IPS-NIHi7 (cell line): ENCODE data around the gene RYR3.

ENCODE experiments used
- DNase-seq: peaks from one replicate; pipeline ENCODE4 v3.0.0; 2012; ENCODE audit warnings: mixed read lengths; ENCODE audit errors: extremely low spot score

Gene RYR3

DNA sequence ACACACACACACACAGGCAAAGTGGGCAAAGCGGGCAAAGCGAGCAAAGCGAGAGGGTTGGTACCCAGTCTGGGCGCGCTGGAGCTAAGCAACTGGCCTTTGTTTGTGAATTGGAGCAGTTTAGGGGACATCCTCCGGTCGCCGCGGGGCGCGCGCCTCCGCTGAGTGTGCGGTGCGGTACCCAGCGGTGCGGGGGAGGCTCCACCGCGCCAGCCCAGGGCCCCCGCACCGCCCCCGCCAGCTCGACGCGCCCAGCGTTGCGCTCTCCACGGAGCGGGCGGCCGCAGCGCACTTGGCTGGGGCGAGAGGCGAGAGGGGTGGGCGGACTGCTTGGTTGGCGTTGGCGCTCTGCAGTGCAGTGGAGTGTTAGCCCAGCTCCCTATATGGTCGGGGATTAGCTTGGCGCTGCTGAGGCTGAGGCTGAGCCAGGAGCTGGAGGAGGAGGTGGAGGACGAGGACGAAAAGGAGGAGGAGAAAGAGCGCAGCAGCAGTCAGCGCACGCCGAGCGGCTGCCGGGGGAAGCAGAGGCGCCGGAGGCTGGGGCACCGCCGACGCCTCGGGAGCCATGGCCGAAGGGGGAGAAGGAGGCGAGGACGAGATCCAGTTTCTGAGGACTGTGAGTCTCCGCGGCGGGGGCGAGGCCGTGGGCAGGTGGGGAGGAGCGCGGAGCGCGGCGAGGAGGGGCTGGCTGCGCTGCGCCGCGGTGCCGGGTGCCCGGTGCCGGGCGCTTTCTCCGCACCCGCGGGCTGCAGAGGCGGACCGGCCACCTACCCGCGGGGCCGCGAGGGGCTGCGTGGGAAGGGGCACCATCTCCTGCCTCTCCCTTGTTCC, at the start of gene RYR3:
Gene RYR3, plus strand, starts transcription at position 487 of the 831 bp plus-strand sequence. Its CDS starts 79 bp downstream, at position 566.
- DNase-seq = peak; percentile 68

DNA sequence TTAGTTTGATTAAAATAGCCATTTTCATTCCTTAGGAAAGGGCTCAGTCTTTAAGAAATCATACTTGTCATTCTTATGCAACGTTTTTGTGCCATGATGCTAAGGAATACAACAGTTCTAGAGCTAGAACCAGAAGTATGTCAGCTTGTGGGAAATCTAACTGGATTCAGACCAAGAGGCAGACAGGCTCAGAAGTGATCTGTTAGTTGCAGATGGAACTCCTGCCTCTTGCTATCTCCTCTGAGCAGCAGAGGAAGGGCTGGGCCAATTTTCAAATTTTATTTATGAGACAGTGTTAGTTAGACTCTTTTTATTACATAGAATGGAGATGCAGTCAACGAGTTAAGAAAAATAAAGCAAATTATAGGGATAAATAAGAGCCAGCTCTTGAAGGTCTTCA, 48.5 kb upstream of the RYR3 start:
- DNase-seq = no peak

DNA sequence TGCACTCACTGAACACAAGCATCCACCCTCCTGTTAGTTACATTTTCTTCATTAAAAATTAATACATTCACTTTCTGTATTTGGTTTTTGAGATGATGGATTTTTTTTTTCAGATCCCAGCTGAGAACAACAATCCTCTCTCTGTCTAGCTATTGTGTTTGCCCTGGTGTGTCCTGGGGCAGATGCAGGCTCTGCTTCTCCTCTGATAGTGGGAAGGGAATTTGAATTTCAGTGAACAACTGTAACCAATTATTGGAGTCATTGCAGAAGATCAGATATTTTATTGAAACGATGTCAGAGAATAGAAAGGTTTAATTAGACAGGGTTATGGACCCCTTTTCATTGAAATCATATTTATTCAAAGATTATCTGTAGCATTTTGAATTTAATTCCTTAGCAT, 33.1 kb upstream of the RYR3 start:
- DNase-seq = no peak

DNA sequence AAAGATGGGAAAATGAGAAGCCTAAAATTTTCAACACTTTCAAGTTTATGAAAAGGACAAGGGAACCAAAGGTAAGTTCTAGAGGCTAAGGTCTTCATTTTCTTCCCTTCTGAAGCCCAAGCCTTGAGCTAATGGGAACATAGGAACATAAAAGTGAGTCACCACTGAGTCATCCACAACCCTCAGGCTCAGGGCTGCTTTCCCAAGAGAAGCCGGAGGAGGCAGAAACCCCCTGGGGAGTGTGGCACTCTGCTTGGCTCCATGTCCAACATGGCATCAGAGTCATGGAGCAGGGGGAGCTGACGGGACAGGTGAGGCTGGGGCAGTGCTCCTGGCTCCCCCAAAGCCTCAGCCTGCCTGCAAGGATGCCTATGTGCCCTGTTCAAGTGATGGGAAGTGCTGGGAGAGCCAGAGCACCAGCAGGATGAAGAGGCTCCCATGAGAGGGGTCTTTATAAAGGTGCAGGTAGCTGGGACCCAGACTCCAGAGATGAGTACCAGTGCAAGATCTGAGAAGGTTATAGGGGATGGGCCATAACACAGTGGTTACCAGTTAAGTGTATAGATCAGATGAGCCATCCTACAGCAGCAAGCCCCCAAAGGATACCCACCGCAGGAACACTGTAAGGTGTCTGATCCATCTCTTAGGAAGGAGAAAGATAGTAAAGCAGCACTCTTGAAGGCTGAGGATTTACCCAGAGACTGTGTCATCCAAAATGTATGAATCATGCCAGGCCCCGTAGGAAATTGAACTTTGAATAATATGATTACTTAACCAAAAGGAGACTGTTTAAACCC, 31.8 kb upstream of the RYR3 start:
- DNase-seq = peak; percentile 71

DNA sequence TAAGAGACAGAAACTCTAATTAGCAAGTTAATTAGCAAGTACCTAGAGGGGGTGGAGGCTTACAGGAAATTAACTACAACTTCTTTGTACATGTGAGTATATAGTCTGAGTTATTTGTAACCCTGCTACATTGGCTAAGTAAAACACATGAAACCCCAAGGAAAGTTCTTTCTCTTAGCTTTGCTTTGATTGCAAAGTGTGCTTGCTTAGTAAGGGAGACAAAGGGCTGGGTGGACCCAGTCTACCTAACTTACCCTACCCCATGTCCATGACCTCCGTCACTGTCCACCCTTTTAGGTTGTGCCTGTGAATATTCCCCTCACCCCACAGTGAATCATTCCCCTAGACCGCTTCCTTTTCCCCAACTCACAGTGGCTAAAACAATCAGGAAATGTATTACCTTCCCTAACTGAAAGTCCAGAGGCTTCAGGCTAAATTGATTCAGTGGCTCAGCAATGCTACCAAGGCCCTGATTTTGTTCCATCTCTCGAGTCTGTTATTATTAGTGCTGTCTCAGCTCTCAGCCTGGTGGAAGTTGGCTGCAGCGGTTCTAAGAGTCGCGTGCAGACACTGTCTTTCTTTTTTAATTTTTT, 31.1 kb upstream of the RYR3 start:
- no peak for DNase-seq

DNA sequence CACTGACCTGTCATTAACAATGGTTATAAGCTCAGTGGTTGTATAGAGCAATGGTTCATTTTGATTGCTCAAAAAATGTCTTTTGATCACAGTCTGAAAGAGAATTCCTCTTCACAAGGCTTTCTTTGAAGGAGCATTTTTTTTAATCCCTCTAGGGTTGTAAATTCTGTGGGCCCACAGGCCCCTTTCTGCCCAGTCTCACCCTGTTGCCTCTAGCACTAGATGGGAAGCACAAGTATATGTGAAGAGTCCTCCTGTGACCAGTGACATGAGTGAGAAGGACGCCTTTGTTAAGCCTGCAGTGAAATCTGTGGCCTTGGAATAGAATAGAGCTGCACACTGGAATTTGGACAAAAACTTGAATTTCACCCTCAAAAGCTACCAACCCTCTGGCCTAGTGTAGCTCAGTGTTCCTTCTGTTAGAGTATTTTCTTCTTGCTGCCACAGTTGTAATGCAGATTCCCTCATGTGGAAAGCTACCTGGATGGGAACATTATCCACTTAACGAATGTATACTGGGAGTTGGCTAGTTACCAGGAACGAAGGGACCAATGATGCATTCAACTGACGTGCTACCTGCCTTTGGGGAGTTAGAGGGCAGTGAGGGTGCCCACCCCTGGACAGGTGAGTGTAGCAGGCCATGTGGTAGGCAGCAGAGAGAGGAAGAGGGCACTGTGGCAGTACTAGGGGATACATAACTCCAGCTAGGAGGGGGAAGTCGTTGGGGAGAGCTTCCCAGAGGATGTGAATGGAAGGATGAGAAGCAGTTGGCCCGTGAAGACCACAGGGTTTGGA, 28.3 kb upstream of the RYR3 start:
- DNase-seq = no peak

DNA sequence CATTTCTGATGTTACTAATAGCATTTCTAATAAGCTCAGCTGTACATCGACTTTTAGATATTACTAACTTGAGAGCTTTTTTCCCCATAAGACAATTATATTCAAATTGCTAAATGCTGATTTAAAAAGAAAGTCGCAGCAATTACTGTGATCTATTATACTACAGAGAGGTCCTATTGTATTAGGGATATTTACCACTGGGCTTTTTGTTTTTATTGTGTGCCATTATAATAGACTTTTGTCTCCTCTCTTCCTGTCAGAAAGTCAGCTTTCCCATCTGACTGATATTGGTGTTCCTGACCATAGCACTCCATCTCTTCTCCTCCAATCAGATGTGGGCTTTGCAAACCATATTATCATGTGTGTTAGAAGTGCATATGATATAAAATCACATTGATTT, 27.2 kb upstream of the RYR3 start:
- DNase-seq = no peak

DNA sequence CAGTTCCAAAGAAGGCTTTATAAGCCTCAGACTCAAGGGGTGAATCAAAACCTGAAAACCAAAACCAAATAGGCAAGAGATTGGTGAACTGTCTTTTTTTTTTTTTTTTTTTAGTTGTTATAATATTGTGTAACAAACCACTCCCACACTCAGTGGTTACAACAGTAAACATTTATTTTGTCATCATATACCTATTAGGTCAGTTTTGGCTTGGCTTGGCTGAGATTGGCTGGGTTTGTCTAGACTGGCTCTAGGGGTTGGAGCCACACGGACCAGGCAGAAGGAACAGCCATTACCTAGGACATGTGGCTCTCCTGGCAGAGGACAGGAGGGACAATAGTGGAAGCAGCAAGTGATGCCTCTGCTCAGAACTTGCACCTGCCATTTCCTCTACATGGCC, 26.4 kb upstream of the RYR3 start:
- no peak for DNase-seq

DNA sequence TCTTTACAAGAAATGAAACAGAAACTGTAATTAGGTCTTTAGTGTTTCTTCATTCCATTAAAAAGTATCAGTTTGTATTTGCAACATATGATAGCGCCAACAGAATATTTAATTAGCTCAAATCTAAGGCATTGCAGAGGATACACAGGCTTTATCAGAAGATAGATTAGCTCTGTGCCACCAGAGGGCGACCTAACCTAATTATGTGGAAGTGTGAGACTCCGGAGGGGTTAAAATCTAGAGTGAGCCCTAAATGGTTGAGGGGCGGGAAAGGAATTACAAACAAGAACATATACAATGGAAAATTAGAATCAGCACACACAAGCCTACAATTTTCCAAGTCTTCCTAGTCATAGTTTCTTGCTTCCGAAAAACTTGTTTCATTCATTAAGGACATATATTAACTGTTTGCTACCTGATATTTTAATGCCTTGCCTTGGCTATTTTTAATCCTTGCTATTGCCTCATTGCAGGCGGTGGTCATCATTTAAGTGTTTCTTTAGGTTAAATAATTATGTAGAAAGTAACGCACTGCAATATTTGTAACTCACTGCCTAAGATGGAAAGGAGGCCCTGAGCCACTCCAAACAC, 18.0 kb upstream of the RYR3 start:
- DNase-seq = peak; percentile 58

DNA sequence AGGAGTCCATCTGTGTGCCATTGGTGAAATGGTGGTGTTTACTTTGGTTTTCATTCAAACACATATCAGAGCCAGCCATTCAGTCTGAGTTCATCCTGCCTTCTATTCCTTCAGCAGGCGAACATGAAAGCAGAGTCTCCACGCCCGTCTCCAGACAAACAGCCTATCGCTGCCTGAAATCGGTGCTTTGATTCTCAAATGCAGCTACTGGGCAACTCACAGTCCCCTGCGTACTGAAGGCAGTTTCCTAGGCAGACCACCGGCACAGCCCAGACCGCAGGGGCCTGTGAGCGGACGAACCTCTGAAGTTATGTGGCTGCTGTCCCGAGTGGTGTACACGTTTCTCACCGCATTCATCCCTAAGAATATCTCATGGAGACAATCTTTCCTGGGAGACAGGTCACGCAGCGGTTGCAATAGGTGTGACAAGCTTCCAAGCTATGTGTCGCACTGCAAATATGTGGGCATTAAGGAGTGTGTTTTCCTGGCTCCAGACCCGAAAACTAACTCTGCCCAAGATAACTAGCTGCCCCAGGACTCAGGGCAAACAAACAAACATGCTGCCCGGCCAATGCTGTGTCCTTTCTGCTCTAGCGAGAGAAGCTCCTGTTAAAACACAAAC, 16.9 kb upstream of the RYR3 start:
- no peak for DNase-seq

DNA sequence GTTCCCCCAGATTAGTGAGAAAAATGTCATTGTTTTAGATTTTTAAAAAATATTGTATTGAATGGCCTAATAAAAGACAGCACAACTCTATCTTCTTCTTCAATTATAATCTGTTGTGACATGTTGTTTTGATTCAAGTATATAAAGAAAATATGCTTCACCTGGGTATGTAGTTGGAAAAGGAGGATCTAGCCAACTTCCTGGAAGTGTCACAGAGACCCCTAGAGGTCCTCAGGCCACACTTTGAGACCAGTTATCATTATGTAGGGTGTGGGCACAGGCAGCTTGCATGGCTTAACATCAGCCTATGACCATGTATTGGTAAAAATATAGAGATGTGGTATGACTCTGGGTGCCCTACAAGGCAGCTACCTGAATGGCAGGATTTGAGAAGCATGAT, 14.7 kb upstream of the RYR3 start:
- no peak for DNase-seq

DNA sequence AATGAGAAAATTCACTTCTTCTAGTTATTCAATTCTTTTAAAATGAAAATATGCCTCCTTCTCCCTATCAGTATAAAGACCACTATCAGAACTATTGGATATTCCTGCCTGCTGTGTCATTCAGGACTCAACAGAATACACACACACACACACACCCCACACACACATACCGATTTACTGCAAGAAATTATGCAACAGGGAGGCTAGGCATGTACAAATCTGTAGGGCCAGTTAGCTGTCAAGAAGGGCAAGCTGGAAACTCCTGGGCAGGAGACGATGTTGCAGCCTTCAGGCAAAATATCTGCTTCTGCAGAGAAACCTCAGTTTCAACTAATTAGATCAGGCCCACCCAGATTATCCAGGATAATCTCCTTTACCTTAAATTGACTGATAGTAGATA, 13.9 kb upstream of the RYR3 start:
- DNase-seq = no peak

DNA sequence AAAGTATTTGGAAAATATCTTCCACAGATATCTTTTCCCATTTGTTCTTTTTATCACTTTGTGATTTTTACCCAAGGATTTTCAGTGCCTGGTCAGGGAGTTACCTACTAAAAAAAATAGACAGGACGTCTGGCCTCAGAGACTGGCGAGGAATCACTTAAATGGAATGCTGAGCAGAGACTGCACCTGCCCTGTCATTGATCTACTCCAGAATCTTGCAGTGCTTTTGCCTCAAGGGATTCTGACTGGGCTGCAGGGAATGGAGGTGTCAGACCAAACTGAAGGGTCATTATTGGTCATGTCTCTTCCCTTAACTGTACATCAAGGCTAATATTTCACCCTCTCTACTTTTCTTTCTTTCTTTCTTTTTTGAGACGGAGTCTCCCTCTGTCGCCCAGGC, 12.1 kb upstream of the RYR3 start:
- no peak for DNase-seq

DNA sequence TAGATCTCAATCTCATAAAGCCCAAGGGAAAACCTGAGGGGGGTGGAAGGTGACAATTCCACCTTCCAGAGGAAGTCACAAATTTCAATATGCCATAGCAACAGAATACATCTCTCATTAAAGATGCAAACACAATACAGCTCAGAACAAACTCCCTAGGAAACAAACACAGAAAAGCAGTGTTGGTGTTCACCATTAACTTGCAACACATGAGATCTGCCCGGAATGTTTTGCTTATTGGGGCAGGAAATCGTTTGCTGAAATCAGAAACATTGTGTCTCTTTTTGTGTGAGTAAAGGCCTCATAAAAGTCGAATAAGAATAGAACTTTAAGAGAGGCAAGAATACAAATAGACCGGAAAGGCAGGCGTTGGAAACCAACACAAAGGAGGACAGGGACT, 5.8 kb upstream of the RYR3 start:
- DNase-seq = no peak

DNA sequence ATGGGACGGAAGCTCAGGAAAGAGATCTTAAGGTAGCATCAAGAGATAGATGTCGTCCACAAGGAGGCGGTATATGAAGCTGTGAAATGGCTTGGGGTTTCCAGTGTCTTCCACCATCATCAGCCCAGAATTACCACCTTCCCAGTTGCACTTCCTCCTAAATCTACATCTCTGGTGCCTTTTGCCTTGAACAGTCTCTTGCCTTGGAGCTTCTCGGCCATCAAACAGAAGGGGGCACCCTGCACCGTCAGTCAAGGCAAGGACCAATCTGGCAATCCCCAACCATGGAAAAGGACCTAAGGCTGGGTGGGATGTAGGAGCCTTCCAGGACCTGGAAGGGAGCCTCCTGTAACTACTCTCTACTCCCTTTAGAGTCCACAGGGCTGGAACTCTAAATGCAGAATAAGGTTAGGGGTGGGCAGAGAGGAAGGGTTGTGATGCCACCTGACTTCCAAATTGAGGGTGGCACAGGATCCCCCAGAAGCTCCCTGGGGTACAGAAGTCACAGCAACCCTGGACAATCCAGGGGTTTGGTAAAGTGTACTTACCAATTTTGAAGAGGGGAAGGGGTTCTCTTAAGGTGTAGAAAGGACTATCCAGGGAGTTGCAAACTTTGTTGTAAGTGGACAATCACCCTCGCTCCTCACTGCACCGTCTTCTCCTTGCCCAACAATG, 1.0 kb upstream of the RYR3 start:
- peak; percentile 61 for DNase-seq

DNA sequence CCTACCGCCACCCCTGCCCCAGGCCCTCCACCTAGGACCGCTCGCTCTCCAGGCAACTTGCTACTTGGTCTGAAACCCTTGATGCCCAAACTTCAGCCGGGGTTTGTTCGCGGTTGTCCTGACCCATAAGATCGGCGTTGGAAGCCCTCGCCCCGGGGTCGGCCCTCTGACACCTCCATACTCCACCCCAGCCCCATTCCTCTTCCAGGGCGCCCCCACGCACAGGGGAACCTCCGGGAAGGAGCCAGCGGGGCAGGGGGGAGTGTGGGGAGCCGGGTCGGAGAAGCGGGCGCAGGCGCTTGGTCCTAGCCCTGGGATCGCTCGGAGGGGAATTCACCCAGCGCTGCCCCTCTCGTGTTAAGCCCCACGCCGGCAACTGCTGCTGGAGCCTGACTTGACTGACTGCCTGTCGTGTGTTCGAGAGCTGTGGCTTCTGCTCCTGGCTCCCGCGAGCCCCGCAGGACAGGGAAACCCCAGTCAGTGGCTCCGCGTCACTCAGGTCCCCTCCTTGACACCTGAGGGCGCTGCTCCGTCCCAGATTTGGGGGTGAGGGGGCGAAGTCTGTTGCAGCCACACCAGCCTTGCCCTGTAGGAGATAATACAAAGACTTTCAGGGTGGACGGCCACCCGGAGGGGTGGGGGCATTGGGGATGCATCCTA, 675 bp downstream of the RYR3 start:
- DNase-seq = peak; percentile 43

DNA sequence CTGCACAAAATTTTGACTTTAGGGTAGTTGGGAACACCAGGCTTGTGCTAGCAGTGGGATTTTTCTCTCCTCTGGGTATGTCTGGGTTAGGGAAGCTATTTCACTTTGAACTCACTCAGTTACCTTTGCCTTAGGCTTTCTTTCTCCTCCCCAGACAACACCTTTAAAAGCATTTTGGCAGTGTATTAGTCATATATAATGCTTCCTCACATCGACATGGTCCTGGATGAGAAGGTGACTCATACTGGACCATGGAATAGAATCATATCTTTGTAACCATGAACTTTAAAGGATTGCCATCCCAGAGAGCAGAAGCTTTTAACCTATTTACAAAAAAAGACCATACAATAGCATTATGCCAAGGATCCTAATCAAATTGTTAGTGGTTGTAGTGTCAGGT, 2.7 kb downstream of the RYR3 start:
- DNase-seq = no peak

DNA sequence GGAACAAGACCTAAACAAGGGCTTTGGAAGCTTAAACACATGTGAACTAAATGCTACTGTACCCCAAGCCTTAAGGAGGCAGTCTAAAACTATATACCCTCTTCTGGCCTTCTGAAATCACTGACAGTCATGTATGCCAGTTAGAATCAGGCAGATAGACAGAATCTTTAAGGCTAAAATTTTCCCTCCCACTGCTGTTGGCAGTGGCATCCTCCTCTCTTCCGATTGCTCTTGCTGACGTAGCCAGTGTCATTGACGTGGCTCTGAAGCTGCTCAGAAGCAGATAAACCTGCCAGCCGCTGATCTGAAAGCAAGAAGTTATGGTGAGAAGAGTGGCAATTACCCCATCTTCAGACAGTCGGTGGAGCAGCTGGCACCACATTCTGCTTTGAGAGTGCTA, 3.3 kb downstream of the RYR3 start:
- DNase-seq = no peak

DNA sequence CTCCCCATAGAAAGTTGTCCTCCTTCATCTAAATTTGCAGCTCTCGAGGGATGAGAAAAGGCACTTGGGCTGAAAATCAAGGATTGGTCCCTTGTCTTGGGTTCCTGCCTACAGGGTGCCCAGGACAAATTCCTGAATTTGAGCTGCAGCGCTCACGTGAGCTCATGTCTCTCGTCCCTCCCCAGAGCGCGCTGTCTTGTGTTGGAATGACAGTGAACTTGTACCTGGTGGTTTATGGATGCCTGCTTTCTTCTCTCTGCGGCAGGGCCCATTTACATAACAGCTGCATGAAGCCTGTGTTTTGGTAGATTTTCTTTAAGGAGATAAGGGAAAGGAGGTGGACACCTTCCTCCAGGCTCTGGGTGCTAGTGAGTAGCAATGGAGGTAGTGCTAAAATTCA, 4.3 kb downstream of the RYR3 start:
- no peak for DNase-seq

DNA sequence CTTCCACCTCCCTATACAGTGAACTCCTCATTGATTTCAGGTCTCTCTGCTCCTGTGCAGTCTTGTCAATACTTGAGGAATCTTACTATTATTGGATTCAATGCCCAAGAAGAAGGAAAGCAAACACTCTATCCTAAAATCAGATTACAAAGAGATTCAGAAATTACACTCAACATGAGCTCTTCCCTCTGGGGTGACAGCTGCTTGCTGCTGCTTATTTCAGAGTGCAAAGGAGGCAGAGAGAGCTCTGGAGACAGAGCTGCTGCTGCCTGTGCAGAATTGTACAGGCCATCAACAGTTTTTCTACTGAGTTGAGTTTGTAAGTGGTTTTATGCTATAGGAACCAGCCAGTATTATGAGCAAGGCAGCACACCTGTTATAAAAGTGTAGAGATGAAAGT, 7.1 kb downstream of the RYR3 start:
- DNase-seq = no peak
